NOMO-1 treated with dmso at 0.1 percent for 144 hours (cell line): ENCODE data around the gene CABLES2.

ENCODE experiments used
- DNase-seq: peaks from one replicate; lab custom pipeline; 2025; ENCODE audit not compliant: unreplicated experiment; lab: John Stamatoyannopoulos, UW

CABLES2 gene, protein sequence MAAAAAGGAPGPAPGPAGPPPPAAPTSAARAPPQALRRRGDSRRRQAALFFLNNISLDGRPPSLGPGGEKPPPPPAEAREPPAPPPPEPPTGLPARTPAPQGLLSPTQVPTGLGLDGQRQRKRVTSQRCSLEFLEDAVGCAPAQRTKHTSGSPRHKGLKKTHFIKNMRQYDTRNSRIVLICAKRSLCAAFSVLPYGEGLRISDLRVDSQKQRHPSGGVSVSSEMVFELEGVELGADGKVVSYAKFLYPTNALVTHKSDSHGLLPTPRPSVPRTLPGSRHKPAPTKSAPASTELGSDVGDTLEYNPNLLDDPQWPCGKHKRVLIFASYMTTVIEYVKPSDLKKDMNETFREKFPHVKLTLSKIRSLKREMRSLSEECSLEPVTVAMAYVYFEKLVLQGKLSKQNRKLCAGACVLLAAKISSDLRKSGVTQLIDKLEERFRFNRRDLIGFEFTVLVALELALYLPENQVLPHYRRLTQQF

DNA sequence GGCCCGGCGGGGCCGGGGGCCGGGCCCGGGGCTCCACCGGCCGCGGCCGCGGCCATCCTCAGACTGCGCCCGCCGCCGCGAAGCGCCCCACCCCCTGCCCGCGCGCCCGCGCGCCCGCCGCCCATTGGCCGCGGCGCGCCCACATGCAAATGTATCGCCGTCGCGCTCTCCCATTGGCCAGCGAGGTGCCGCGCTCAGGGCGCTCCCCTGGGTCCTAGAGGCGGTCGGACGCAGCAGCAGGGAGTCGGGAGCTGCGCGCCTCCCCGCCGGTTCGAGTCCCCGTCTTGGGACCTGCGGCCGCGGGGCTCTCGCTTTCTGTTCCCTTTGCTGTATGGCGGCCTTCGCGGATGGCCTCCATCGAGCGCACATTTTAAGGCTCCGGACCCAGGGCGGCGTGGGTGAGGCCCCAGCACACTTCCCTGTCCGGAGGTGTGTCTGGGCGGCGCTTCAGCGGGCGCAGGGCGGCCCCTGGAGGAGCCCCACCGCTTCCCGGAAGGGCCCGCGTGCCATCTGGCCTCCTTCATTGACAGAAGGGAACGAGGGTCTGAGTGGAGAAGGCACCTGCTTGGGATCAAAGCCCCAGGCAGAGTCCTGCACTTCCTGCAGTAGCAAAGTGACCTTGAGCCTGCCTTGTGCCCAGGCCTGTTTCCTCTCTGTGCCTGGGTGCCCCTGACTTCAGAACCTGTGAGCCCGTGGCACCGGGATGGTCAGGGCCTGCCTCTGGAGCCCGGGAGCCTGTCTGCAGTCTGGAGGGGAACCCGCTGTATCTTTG lies at the start of gene CABLES2:
TSS of gene CABLES2 (minus strand) at position 65 of the 772 bp plus-strand sequence. CDS start at position 56, 9 bp downstream.
- DNase-seq: peak; percentile 91

DNA sequence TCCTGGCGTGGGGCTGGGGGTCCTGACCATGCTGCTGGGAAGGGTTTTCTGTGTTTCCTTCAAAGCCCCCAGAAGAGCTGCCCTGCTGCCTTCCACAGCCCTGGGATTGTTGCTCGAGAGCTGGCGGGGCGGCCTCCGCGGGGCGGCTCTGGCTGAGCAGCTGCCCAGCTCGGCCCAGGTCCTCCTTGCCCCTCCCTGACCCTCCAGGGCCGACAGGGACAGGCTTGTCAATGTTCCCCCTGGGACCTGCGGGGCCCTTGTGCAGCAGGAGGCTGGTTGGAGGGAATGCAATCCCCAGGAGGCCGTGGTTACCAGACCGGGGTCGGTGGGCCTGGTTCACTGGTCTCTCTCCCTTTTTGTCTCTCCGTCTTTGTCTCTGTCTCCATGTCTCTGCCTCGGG lies 48.8 kb upstream of the CABLES2 start:
- no peak for DNase-seq

DNA sequence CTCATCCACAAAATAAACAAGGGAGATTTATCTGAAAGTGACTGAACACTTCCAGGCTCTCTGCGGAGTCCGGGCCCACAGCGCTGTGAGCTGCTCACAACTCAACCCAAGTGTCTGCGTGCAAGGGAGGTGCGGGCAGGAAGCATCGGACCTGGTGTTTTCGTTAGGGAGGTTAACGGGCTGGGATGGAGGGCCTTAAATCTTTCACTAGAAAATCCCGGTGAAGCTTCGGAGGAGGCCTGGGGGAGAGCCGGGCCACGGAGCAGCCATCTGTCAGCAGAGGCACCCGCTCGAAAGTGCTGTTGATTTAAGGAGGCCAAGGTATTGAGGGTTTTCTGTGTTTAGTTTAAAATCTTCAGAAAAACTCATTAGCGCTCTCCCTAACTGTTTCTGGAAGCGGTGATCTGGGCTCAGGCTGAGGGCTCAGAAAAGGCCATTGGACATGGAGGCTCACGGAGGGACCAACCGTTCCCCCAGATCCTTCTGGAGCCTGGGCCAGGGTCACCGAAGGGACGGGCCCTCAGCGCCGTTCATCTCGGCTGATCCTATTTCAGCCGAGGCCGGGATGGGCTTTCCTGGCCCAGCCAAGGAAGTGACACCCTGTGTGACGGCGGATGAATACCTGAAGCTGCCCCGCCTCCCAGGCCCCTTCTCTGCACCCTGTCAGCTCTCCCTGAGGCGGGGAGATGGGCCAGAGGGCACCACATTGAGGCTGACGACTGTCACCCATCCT lies 48.0 kb upstream of the CABLES2 start:
- DNase-seq: no peak

DNA sequence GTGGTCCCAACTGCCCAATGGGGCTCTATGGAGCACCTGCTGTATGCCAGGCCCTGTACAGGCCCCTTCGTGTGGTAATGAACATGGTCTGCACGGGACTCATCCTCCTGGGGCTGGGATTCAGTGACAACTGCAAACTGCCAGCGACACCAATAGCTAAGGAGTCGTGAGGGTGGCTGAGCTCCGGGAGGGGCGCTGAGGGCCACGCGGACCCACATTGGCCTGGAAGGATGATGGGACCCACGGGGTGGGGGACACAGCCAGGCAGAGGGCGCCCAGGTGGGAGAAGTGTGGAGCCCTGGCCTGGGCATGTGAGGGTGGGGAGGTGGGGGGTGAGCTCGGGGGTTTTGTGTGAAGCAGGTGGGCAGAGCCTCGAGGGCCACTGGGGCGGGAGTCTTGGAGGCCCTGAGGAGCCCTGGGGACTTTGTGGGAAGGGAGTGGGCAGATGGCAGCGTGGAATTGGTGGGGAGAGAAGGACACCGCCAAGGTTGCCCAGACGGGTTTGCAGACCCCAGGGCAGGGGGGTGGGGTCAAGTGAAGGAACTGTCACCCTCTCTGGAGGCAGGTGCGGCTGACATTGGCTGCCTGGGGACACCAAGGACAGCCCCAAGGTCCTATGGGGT lies 46.2 kb upstream of the CABLES2 start:
- no peak for DNase-seq

DNA sequence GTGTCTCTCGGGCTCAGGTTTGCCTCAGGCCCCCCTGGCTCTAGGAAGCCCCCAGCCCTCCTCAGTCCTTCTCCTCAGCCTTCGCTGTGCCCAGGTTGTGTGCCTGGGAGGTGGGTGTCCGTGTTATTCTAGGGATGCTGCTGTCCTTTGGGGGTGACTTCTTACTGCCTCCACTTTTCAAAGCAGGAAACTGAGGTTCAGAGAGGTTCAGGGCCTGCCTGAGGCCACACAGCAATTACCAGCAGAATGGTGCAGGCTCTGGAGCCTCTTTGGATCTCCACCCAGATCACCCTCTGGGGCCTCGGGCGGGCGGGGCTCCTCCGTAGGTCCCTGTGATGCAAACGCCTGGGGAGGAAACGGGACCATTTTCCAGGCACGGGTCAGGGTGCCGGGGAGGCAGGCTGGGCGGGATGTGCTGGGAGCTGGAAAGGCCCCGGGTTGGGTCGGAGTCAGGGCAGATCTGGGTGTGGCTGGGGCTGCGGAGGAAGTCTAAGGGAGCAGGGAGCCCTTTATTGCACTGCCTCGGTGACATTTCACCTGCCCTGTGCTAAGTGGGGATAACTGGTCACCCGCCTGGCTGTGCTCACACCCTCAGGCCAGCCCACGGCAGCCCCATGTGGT lies 45.5 kb upstream of the CABLES2 start:
- no peak for DNase-seq

DNA sequence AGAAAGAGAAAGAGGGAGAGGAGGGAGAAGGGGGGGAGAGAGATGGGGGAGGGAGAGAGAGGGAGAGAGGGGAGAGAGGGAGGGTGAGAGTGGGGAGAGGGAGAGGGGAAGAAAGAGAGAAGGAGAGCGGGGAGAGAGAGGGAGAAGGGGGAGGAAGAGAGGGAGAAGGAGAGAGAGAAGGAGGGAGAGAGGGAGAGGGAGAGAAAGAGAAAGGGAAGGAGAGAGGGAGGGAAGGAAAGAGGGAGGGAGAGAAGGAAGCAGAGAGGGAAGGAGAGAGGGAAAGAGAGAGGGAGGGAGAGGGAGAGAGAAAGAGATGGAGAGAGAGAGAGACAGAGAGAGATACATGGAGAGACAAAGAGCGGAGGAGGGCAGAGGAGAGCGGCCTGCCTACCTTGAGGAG lies 44.9 kb upstream of the CABLES2 start:
- no peak for DNase-seq

DNA sequence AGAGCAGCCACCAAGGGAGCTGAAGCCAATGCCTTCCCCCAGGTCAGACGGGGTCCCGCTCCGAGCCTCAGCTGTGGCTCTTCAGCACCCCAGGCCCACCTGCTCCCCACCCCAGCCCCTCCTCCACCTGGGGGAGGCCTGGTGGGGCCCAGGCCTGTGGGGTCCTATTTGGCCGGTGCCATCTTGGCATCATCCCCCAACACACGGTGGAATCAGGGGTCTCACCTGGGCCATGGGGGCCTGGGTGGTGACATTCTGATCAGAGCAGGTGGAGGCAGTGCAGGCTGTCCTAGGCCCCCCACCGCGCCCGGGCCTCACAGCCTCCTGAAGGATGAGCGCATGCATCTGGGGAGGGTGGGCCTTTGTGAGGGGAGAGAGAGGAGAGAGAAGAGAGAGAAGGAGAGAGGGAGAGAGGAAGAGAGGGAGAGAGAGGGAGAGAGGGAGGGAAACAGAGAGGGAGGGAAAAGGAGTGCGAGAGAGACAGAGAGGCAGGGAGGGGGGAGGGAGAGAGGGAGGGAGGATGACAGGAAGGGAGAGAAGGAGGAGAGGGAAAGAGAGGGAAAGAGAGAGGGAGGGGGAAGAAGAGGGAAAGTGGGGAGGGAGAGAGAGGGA lies 44.2 kb upstream of the CABLES2 start:
- DNase-seq: no peak

DNA sequence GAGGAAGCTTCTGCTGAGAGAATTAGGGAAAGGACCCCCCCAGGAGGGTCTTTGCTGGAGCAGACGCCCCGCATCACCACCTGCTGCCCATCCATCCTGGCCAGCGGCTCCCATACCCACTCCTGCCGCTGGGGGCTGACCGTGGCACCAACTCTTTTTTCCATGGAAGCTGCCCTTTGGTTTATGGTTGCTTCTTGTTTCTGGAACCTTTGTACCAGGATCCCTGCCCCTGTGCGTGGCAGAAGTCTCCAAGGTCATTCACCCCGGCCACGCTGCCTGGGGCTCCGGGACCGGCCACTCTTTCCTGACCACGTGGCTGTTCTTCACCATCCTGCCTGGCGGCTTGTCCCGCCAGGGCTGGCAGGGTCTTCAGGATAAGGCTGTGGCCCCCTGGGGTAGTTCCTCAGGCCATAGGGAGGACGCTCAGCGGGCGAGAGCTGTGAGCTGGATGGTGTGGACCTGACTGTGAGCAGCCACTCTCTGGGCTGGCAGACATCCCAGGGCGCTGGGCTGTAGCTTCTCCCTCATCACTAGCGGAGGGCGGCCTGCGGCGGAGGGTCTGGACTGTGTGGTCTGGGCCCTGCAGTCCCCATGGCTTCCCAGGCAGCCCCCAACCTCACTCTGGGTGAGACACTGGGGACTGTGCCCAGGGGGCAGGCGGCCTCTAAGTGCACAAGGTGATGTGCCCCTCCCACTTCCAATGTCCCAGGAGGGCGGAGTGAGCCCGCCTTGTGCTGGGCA lies 43.0 kb upstream of the CABLES2 start:
- DNase-seq: no peak

DNA sequence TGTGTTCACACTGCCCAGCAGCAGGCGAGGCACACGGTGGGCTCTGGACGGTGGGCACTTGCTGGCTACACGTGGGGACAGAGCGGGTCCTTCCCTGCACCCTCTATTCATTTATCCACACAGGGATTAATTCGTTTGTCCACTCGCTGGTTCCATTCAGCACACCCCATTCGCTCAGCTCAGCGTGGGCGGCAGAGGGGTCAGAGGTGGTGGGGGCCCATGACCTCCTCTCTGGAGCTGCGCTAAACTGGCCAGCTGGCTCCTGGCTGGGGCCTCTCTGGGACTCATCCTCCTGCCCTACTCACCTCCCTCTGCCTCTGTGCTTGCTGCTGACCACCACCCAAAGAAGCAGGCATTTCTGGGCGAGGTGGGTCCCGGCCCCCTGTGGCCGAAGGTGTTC lies 41.7 kb upstream of the CABLES2 start:
- DNase-seq: no peak

DNA sequence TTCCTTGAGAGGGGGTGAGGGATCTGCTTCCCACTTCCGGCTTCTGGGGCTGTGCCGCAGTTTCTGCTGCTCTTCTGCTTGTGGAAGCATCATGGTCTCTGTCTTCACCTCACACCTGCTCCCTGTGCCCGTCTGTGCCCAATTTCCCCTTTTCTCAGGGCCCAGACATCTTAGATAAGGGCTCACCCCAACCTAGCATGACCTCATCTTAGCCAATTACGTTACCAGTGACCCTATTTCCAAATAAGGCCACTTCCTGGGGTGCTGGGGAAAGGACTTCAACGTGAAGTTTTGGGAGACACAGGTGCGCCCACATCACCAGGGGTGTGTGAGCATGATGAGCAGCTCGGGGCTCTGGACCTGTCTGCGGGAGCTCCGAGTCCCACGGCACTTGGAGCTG lies 41.0 kb upstream of the CABLES2 start:
- no peak for DNase-seq

DNA sequence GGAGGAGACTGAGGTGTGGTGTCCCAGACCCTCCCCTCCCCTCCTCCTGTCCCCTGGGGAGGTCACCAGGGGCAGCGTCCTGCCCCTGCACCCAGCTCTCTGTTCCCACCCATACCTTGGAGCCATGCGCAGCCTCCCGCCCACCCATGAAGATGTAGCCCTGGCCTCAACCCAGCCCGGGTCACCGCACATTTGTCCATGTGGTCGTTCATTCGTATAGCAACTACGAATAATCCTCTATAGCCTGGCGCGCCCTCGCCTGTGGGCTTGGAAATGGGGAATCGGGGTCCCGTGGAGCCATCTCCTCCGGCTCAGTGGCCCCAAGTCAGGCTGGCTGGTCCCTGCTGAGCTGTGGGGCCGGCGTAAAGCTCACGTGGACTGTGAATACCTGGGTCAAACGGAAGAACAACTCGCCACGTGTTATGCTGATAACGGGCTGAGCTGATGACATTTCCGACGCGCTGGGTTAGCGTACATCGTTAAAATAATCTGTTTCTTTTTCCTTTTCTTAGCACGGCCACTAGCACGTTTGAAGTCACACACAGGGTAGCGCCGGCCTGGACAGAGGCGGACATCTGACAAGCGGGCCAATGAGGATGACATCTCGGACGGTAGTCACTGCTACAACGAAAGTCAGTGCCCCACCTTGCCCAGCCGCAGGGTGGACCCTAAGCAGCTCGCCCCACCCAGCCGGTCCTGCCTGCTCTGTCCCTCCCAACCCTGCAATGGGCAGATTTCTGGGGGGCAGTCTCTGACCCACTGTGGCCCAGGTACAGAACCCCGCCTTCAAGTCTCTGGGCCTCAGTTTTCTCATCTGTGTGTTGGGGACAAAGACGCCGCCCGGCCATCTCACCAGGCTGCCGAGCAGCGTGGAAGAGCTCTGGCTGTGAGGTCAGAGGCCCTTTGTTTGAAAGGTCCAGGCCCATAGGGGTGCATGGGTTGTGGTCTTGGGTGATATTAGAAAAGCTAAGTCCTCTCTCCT lies 40.1 kb upstream of the CABLES2 start:
- DNase-seq: no peak

DNA sequence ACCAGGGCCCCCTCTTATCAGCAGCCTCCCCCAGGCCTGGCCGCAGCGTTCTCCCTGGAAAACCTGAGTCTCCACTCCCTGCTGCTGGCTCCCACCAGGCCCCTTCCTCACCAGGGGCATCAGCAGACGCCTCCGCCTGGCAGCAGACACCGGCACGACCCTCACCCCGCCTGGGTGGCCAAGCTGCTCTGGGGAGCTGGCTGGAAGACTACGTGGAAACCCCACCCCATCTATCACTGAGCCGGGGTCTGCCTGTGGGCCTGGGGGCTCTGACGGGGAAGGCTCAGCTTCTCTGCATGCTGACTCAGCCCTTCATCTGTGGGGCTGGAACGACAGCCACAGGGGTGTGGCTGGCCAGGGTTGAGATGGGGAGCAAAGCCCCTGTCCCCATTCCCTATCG lies 39.4 kb upstream of the CABLES2 start:
- no peak for DNase-seq

DNA sequence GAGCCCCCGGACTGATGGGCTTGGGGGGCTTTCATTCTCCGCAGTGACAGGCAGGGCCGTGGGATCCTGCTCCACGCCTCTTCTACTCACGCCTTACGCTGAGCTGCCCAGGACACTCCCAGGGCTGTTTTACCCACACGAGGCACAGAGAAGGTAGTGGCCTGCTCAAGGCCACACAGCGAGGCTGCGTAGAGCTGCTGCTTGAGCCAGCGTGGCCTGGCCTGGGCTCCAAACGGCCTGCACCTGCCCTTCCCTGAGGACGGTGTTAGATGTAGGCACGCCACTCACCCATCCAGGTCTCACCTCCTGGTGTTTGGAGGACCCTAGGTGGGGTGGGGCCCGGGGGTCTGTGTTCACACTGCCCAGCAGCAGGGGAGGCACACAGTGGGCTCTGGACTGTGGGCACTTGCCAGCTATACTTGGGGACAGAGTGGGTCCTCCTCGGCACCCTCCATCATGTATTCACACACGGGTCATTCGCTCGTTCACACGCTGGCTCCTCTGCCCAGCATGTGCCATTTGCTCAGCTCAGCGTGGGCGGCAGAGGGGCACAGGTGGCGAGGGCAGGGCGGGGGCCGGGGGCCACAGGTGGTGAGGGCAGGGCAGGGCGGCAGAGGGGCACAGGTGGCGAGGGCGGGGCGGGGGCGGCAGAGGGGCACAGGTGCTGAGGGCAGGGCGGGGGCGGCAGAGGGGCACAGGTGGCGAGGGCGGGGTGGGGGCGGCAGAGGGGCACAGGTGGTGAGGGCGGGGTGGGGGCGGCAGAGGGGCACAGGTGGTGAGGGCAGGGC lies 38.7 kb upstream of the CABLES2 start:
- DNase-seq: no peak

DNA sequence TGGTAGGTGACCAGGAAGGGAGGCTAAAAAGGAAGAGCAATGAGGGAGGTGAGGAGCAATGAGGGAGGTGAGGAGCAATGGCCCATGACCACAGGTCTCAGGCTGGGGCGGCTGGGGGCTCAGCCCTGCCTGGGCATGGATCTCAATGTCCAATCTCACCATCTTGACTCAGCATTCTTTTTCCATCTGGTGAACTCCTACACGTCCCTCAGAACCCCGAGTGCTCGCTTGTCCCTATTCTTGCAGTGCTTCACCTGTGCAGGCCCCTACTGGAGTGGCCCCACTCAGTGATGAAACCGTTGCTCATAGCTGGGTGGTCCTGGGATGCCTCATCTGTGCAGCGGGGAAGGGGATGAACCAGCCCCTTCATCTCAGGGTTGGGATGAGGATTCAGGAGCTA lies 37.2 kb upstream of the CABLES2 start:
- no peak for DNase-seq

DNA sequence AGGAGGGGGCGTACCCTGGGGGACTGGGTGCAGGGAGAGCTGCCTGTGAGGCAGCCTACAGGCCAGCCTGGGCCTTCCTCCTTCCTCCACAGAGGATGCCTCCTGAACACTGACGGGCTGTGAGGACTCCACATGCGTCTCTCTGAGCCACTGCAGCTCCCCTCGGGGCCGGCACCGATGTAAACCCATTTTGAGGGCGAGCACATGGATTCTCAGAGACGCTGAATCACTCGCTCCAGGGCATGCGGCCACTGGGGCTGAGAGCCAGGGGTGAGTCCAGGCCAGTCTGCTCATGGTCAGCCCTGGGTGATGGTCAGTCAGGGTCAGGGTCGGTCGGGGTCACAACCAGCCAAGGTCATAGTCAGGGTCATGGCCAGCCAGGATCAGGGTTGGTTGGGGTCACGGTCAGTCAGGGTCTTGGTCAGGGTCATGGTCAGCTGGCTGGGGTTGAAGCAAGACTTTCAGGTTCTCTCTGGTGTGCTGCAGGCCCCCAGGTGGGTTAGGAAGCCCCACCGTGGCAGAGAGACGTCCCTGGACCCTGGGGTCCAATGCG lies 35.0 kb upstream of the CABLES2 start:
- no peak for DNase-seq

DNA sequence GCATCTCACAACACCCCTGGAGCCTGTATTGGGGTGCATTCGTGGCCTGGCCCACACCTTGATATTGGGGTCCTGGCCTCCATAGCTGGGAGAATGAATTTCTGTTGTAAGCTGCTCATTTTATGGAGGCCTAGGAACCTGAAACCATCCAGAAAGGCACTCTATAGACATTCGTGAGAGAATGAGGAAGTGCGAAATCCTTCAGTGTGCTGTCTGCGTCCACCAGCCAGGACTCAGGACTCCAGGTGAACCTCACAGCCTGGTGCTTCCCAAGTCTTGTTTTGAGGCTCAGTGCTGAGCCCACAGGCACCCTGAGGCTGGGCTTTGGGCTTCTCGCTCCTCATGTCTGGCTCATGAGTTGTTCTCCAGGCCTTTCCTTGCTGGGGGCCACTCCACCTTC lies 32.1 kb upstream of the CABLES2 start:
- DNase-seq: peak; percentile 30

DNA sequence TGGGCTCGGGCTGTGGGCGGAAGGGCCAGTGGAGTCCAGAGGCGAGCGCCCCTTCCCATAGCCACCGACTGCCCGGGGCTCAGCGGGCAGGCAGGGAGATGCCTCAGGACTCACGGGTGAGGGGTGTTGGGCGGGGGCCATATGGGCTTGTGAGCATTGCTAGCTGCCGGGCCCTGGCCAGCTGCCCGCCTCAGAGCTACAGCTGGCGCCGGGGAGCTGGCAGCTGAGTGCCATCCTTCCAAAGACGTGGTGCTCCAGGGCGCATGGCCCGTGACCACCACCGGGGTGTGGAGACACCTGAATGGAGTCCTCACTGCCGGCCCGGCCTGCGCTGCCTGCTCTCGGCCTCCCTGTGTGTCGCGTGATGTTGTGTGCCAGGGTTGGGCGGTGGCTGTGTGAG lies 30.8 kb upstream of the CABLES2 start:
- no peak for DNase-seq
